Small intestine (tissue), 7 donors: ENCODE results near the gene TUBB2B. TPM values are rescaled to one million over a fixed set of nuclear protein-coding genes. Genes with fewer than 3 reads are reported as not detected.

Source experiments
- DNase-seq, 2 donors: peaks; one replicate each; pipeline versions ENCODE4 v3.0.0 to v3.0.0-alpha.2; 2013
- FAIRE-seq: peaks from 2 replicates; lab custom pipeline; 2012; peaks lifted over from hg19 to GRCh38; lab: Jason Lieb, UNC
- H3K27ac ChIP-seq, 3 donors: one replicate each; pipeline ENCODE4 v1.5.1; 2013; ENCODE audit warnings: low read length in 2 of 3, mild to moderate bottlenecking in 2 of 3, control low read depth in 1 of 3, inconsistent platforms in 1 of 3, low read depth in 1 of 3, moderate library complexity in 1 of 3
- H3K27me3 ChIP-seq, 3 donors: one replicate each; pipeline ENCODE4 v1.6.1; 2013; ENCODE audit warnings: low read length in 3 of 3, inconsistent platforms in 1 of 3; ENCODE audit not compliant: control insufficient read depth in 3 of 3, insufficient read depth in 3 of 3
- H3K36me3 ChIP-seq, 3 donors: one replicate each; pipeline ENCODE4 v1.6.1; 2013; ENCODE audit warnings: low read length in 3 of 3, inconsistent platforms in 1 of 3, low read depth in 1 of 3, mild to moderate bottlenecking in 1 of 3, moderate library complexity in 1 of 3; ENCODE audit not compliant: control insufficient read depth in 3 of 3, insufficient read depth in 2 of 3
- H3K4me1 ChIP-seq, 3 donors: one replicate each; pipeline ENCODE4 v1.6.1; 2013; ENCODE audit warnings: low read length in 2 of 3, inconsistent platforms in 1 of 3, low read depth in 1 of 3, mild to moderate bottlenecking in 1 of 3, moderate library complexity in 1 of 3; ENCODE audit not compliant: control insufficient read depth in 3 of 3, insufficient read depth in 2 of 3
- H3K4me3 ChIP-seq, 3 donors: one replicate each; pipeline ENCODE4 v1.5.1; 2013; ENCODE audit warnings: low read length in 3 of 3, control low read depth in 1 of 3, inconsistent platforms in 1 of 3, low read depth in 1 of 3, mild to moderate bottlenecking in 1 of 3, moderate library complexity in 1 of 3
- H3K9me3 ChIP-seq, 2 donors: one replicate each; pipeline ENCODE4 v1.6.1; 2013; ENCODE audit warnings: low read depth in 1 of 2, low read length in 1 of 2; ENCODE audit not compliant: control insufficient read depth in 2 of 2, insufficient read depth in 1 of 2
- WGBS, 3 donors: extraction: QIAGEN DNeasy Blood & Tissue Kit; methylation state at CpG; one replicate each; pipeline ENCODE4 v1.1.7; 2013; 5-methylcytosine and 5-hydroxymethylcytosine counted together
- polyA plus RNA-seq, 4 donors: library from polyadenylated mRNA; stranded (reverse) in 3 of 4; unstranded in 1 of 4; fragments of 200-250 nt in 3 of 4; fragments of 120-200 nt in 1 of 4; gene quantifications; one replicate each; pipeline versions ENCODE4 v1.2.1 to v1.2.3, GENCODE V29; 2013
- donor health status: healthy with polysubstance abuse.
- donor health status: control.
- donor health status: control.
- donor health status: Bipolar disorder and iron deficiency.
- donor health status: healthy.

Gene TUBB2B
- polyA plus RNA-seq, 4 donors, result 3.4 to 23.1 (median 6.4) TPM

GRCh38 chr6:3270258-3270657 lies 42.8 kb upstream of the TUBB2B start:
- Histone ChIP-seq H3K27me3 (no peaks in the 10 kb centered on the region), H3K9me3 (no peaks in the 10 kb centered on the region), H3K36me3 (peaks cover 9 to 67% (median 12%) of the 10 kb centered on the region in 3 donors), H3K27ac (peak overlapping the region; percentile 54 to 71 (median 60)), H3K4me1 (peaks cover 0 to 12% (median 2%) of the 10 kb centered on the region in 3 donors), H3K4me3 (no peak overlapping the region)
- WGBS, 3 donors, result 22 to 61% (median 41%) methylated on average over 12 to 15 of the region's 15 CpGs
- DNase-seq (peak; percentile 85 to 89), FAIRE-seq (no peak)

- no peak for DNase-seq
- Histone ChIP-seq H3K36me3 (peaks cover 10 to 73% (median 12%) of the 10 kb centered on the region in 3 donors), H3K9me3 (no peaks in the 10 kb centered on the region), H3K27me3 (no peaks in the 10 kb centered on the region), H3K27ac (no peak overlapping the region), H3K4me3 (no peak overlapping the region), H3K4me1 (peaks cover 0 to 12% (median 2%) of the 10 kb centered on the region in 3 donors)
- 75 to 78% (median 77%) methylated on average over 27 of the region's 27 CpGs for WGBS, 3 donors
- no peak for FAIRE-seq
These were observed 42.0 kb upstream of the TUBB2B start for GRCh38 chr6:3269281-3269975.

- Histone ChIP-seq H3K4me3 (no peak overlapping the region), H3K27ac (no peak overlapping the region), H3K4me1 (peaks cover 0 to 12% (median 2%) of the 10 kb centered on the region in 3 donors), H3K36me3 (peaks cover 10 to 73% (median 12%) of the 10 kb centered on the region in 3 donors), H3K27me3 (no peaks in the 10 kb centered on the region), H3K9me3 (no peaks in the 10 kb centered on the region)
- DNase-seq (no peak), FAIRE-seq (no peak)
- 87 to 90% (median 90%) methylated on average over 11 of the region's 11 CpGs for WGBS, 3 donors
These were observed 41.2 kb upstream of the TUBB2B start for GRCh38 chr6:3268680-3269079.

GRCh38 chr6:3267162-3267561 lies 39.7 kb upstream of the TUBB2B start:
- H3K4me3 ChIP-seq, result no peak overlapping the region
- H3K9me3 ChIP-seq, result no peaks in the 10 kb centered on the region
- H3K27ac ChIP-seq, result no peak overlapping the region
- WGBS, 3 donors, result 40 to 57% (median 48%) methylated on average over 5 of the region's 5 CpGs
- peaks cover 8 to 68% (median 8%) of the 10 kb centered on the region in 3 donors for H3K36me3 ChIP-seq
- no peaks in the 10 kb centered on the region for H3K27me3 ChIP-seq
- FAIRE-seq, result no peak
- DNase-seq, result no peak
- peaks cover 0 to 18% (median 2%) of the 10 kb centered on the region in 3 donors for H3K4me1 ChIP-seq

- no peak for FAIRE-seq
These were observed 38.7 kb upstream of the TUBB2B start for GRCh38 chr6:3266170-3266569.

GRCh38 chr6:3265671-3266070 lies 38.2 kb upstream of the TUBB2B start:
- H3K27me3 ChIP-seq, result no peaks in the 10 kb centered on the region

More at GRCh38 chr6:3266170-3266569, 38.7 kb upstream of the TUBB2B start:
- Histone ChIP-seq H3K9me3 (no peaks in the 10 kb centered on the region), H3K4me1 (peaks cover 2 to 20% (median 6%) of the 10 kb centered on the region in 3 donors), H3K4me3 (no peak overlapping the region), H3K27ac (no peak overlapping the region), H3K27me3 (no peaks in the 10 kb centered on the region), H3K36me3 (peaks cover 6 to 66% (median 8%) of the 10 kb centered on the region in 3 donors)
- DNase-seq, result no peak
- WGBS, 3 donors, result 49 to 63% (median 57%) methylated on average over 9 of the region's 9 CpGs

GRCh38 chr6:3264356-3264755 lies 36.9 kb upstream of the TUBB2B start:
- peaks cover 5 to 15% (median 10%) of the 10 kb centered on the region in 3 donors for H3K4me1 ChIP-seq
- DNase-seq (no peak), FAIRE-seq (no peak)
- H3K27me3 ChIP-seq, result no peaks in the 10 kb centered on the region
- H3K9me3 ChIP-seq, result no peaks in the 10 kb centered on the region
- H3K36me3 ChIP-seq, result peaks cover 4 to 58% (median 8%) of the 10 kb centered on the region in 3 donors
- H3K4me3 ChIP-seq, result no peak overlapping the region
- no peak overlapping the region for H3K27ac ChIP-seq
- 68 to 83% (median 70%) methylated on average over 3 of the region's 3 CpGs for WGBS, 3 donors

More at GRCh38 chr6:3265671-3266070, 38.2 kb upstream of the TUBB2B start:
- Histone ChIP-seq H3K36me3 (peaks cover 6 to 66% (median 8%) of the 10 kb centered on the region in 3 donors), H3K4me1 (peaks cover 2 to 19% (median 6%) of the 10 kb centered on the region in 3 donors), H3K27ac (no peak overlapping the region), H3K9me3 (no peaks in the 10 kb centered on the region), H3K4me3 (no peak overlapping the region)
- no peak for DNase-seq
- FAIRE-seq, result no peak
- WGBS, 3 donors, result 63 to 73% (median 64%) methylated on average over 9 of the region's 9 CpGs

- Histone ChIP-seq H3K36me3 (peaks cover 0 to 49% (median 4%) of the 10 kb centered on the region in 3 donors), H3K27me3 (no peaks in the 10 kb centered on the region), H3K4me1 (peaks cover 7 to 19% (median 10%) of the 10 kb centered on the region in 3 donors), H3K4me3 (no peak overlapping the region), H3K27ac (no peak overlapping the region), H3K9me3 (no peaks in the 10 kb centered on the region)
- FAIRE-seq, result no peak
- WGBS, 3 donors, result 55 to 65% (median 56%) methylated on average over 6 of the region's 6 CpGs
- no peak for DNase-seq
These were observed 35.6 kb upstream of the TUBB2B start for GRCh38 chr6:3263096-3263495.
